GM12891 (cell line): ENCODE measurements around the gene CUL7.

ENCODE experiments used
- PAX5 ChIP-seq: IDR thresholded peaks from 2 replicates; pipeline ENCODE4 v1.6.1; 2011; ENCODE audit warnings: low read length, moderate library complexity, mild to moderate bottlenecking; ENCODE audit not compliant: insufficient read depth, severe bottlenecking
- TAF1 ChIP-seq: IDR thresholded peaks from 2 replicates; pipeline ENCODE4 v1.6.1; 2011; ENCODE audit warnings: low read depth, low read length, control low read depth

GRCh38 chr6:43093436-43094289 is 40.0 kb upstream of the CUL7 start:
- TF ChIP-seq TAF1 (no peak), PAX5 (no peak)
